ENCODE measurements around the gene GFM1. TPM values are rescaled to one million over a fixed set of nuclear protein-coding genes. Genes with fewer than 3 reads are reported as not detected.

The GFM1 gene
- total RNA-seq, 4 donors from 2014 or later: 27.2 to 66.6 (median 44.5) TPM

GRCh38 chr3:158703566-158703965, 59.2 kb downstream of the GFM1 start:
- Histone ChIP-seq H3K4me3 (no peak overlapping the region), H3K36me3 (peaks cover 0 to 2% (median 0%) of the 10 kb centered on the region in 3 donors), H3K27ac (no peak overlapping the region), H3K4me1 (no peaks in the 10 kb centered on the region), H3K9me3 (no peaks in the 10 kb centered on the region), H3K27me3 (no peaks in the 10 kb centered on the region)
- no peak for DNase-seq
- TF ChIP-seq CTCF (IDR thresholded peaks at IDR 0.05): no peak
- TF ChIP-seq POLR2A (IDR thresholded peaks at IDR 0.05): no peak

GRCh38 chr3:158709666-158710083, 65.3 kb downstream of the GFM1 start:
- Histone ChIP-seq H3K27ac (no peak overlapping the region), H3K36me3 (peaks cover 0 to 24% (median 0%) of the 10 kb centered on the region in 3 donors), H3K4me1 (no peaks in the 10 kb centered on the region), H3K4me3 (no peak overlapping the region), H3K27me3 (no peaks in the 10 kb centered on the region), H3K9me3 (no peaks in the 10 kb centered on the region)
- TF ChIP-seq CTCF (IDR thresholded peaks at IDR 0.05): no peak
- no peak for TF ChIP-seq POLR2A (IDR thresholded peaks at IDR 0.05)
- no peak for DNase-seq

- H3K36me3 ChIP-seq: peaks cover 0 to 24% (median 0%) of the 10 kb centered on the region in 3 donors
- no peaks in the 10 kb centered on the region for H3K4me1 ChIP-seq
- no peaks in the 10 kb centered on the region for H3K9me3 ChIP-seq
These were observed 66.3 kb downstream of the GFM1 start for GRCh38 chr3:158710601-158711000.

GRCh38 chr3:158711886-158712285, 67.6 kb downstream of the GFM1 start:
- TF ChIP-seq POLR2A (IDR thresholded peaks at IDR 0.05): no peak
- no peak for TF ChIP-seq CTCF (IDR thresholded peaks at IDR 0.05)
- no peak overlapping the region for H3K4me3 ChIP-seq
- peak overlapping the region in 1 of 4 donors; percentile 25 for H3K27ac ChIP-seq
- H3K36me3 ChIP-seq: peaks cover 0 to 24% (median 0%) of the 10 kb centered on the region in 3 donors
- no peak for DNase-seq
- H3K4me1 ChIP-seq: no peaks in the 10 kb centered on the region
- H3K9me3 ChIP-seq: no peaks in the 10 kb centered on the region
- H3K27me3 ChIP-seq: no peaks in the 10 kb centered on the region

More at GRCh38 chr3:158710601-158711000, 66.3 kb downstream of the GFM1 start:
- H3K27me3 ChIP-seq: no peaks in the 10 kb centered on the region
- no peak for DNase-seq
- H3K27ac ChIP-seq: no peak overlapping the region
- TF ChIP-seq POLR2A (IDR thresholded peaks at IDR 0.05): no peak
- no peak for TF ChIP-seq CTCF (IDR thresholded peaks at IDR 0.05)
- H3K4me3 ChIP-seq: no peak overlapping the region

- no peaks in the 10 kb centered on the region for H3K9me3 ChIP-seq
- no peak for DNase-seq
- H3K4me3 ChIP-seq: no peak overlapping the region
- TF ChIP-seq CTCF (IDR thresholded peaks at IDR 0.05) (no peak), POLR2A (IDR thresholded peaks at IDR 0.05) (no peak)
- H3K27me3 ChIP-seq: no peaks in the 10 kb centered on the region
- H3K36me3 ChIP-seq: peaks cover 0 to 24% (median 0%) of the 10 kb centered on the region in 3 donors
- peak overlapping the region in 1 of 4 donors; percentile 37 for H3K27ac ChIP-seq
- no peaks in the 10 kb centered on the region for H3K4me1 ChIP-seq
These were observed 68.1 kb downstream of the GFM1 start for GRCh38 chr3:158712443-158712842.

- Histone ChIP-seq H3K27ac (peak overlapping the region in 2 of 4 donors; percentile 22 to 37), H3K27me3 (no peaks in the 10 kb centered on the region)
- no peak for DNase-seq
These were observed 68.8 kb downstream of the GFM1 start for GRCh38 chr3:158713094-158713499.

More at GRCh38 chr3:158713094-158713499, 68.8 kb downstream of the GFM1 start:
- TF ChIP-seq CTCF (IDR thresholded peaks at IDR 0.05): no peak
- no peak for TF ChIP-seq POLR2A (IDR thresholded peaks at IDR 0.05)
- H3K36me3 ChIP-seq: peaks cover 0 to 24% (median 0%) of the 10 kb centered on the region in 3 donors
- H3K9me3 ChIP-seq: no peaks in the 10 kb centered on the region
- no peak overlapping the region for H3K4me3 ChIP-seq
- no peaks in the 10 kb centered on the region for H3K4me1 ChIP-seq
